Prostate gland (tissue), 2 donors: ENCODE measurements around the gene MOGAT1. TPM values are rescaled to one million over a fixed set of nuclear protein-coding genes. Genes with fewer than 3 reads are reported as not detected.

Source experiments
- DNase-seq: peaks from one replicate; pipeline ENCODE4 v3.0.0-alpha.2; 2019; ENCODE audit warnings: low spot score
- H3K27ac ChIP-seq, 2 donors: fragments of 200-600 bp; sonication (generic); 2 replicates each; pipeline ENCODE4 v1.5.1; 2017 to 2019
- H3K27me3 ChIP-seq: fragments of 200-600 bp; sonication (generic); replicated peaks from 2 replicates; pipeline ENCODE4 v1.5.1; 2019; ENCODE audit not compliant: insufficient read depth
- H3K36me3 ChIP-seq, 2 donors: fragments of 200-600 bp; sonication (generic); 1 replicate in 1 of 2; 2 replicates in 1 of 2; pipeline versions ENCODE4 v1.5.1 to v1.8.1; 2017 to 2019
- H3K4me1 ChIP-seq: fragments of 200-600 bp; sonication (generic); replicated peaks from 2 replicates; pipeline ENCODE4 v1.5.1; 2019
- H3K4me3 ChIP-seq, 2 donors: fragments of 200-600 bp; sonication (generic); 2 replicates each; pipeline ENCODE4 v1.5.1; 2017 to 2019
- H3K9me3 ChIP-seq: fragments of 200-600 bp; sonication (generic); 2 replicates; pipeline ENCODE4 v1.5.1; 2017
- CTCF ChIP-seq, 4 experiments: fragments of 200-600 bp in 2 of 4; fragments of 450-650 bp in 2 of 4; sonication (generic) in 2 of 4; IDR thresholded peaks; 1 replicate in 3 of 4; 2 replicates in 1 of 4; pipeline ENCODE4 v1.5.1; 2016 to 2019; ENCODE audit warnings: antibody characterized with exemption in 4 of 4, mild to moderate bottlenecking in 2 of 4, moderate library complexity in 2 of 4
- POLR2A ChIP-seq: fragments of 450-650 bp; IDR thresholded peaks from one replicate; pipeline ENCODE4 v1.6.1; 2016; ENCODE audit warnings: antibody characterized with exemption, mild to moderate bottlenecking
- POLR2AphosphoS5 ChIP-seq: sonication (generic); formaldehyde crosslinking; IDR thresholded peaks from one replicate; pipeline ENCODE4 v1.6.1; 2017; ENCODE audit warnings: antibody characterized with exemption
- WGBS: methylation state at CpG from one replicate; pipeline ENCODE4 v1.1.5; 2018; 5-methylcytosine and 5-hydroxymethylcytosine counted together
- intact Hi-C: fragments of 100-400 bp; cut with DNase I; formaldehyde crosslinking; loops from one replicate; pipeline ENCODE4 v1.14.2; 2022
- total RNA-seq, 2 donors: library from RNA; depleted of rRNA; stranded (reverse); fragments of >200 nt; gene quantifications; one replicate each; pipeline ENCODE4 v1.1.0, GENCODE V29; 2016

MOGAT1 gene
- total RNA-seq, 2 donors from 2014 or later: not detected

- intact Hi-C loops: no loop called here
- DNase-seq: no peak
- H3K4me1 ChIP-seq: no peaks in the 10 kb centered on the region
- 84% methylated on average over 5 of the region's 5 CpGs for WGBS
- no peaks in the 10 kb centered on the region for H3K9me3 ChIP-seq
- H3K27me3 ChIP-seq: no peaks in the 10 kb centered on the region
- TF ChIP-seq CTCF (IDR thresholded peaks at IDR 0.05) (no peak), POLR2AphosphoS5 (no peak), POLR2A (no peak)
- H3K36me3 ChIP-seq: peaks cover 0 to 11% of the 10 kb centered on the region in 2 donors
- H3K27ac ChIP-seq: no peak overlapping the region
- H3K4me3 ChIP-seq: no peak overlapping the region
Observed at GRCh38 chr2:222627764-222628163, 43.7 kb upstream of the MOGAT1 start.

GRCh38 chr2:222635295-222635694, 36.2 kb upstream of the MOGAT1 start:
- intact Hi-C loops: no loop called here
- no peak for DNase-seq
- H3K27me3 ChIP-seq: no peaks in the 10 kb centered on the region
- WGBS: 90% methylated on average over 1 of the region's 1 CpG
- TF ChIP-seq POLR2A: no peak
- TF ChIP-seq CTCF (IDR thresholded peaks at IDR 0.05): no peak
- TF ChIP-seq POLR2AphosphoS5: no peak
- H3K9me3 ChIP-seq: no peaks in the 10 kb centered on the region
- H3K27ac ChIP-seq: no peak overlapping the region
- H3K36me3 ChIP-seq: peaks cover 0 to 18% of the 10 kb centered on the region in 2 donors
- no peaks in the 10 kb centered on the region for H3K4me1 ChIP-seq
- H3K4me3 ChIP-seq: no peak overlapping the region

- WGBS: 32% methylated on average over 1 of the region's 1 CpG
- no peaks in the 10 kb centered on the region for H3K9me3 ChIP-seq
- intact Hi-C loops: no loop called here
- TF ChIP-seq CTCF (IDR thresholded peaks at IDR 0.05) (no peak), POLR2AphosphoS5 (no peak), POLR2A (no peak)
- H3K36me3 ChIP-seq: peaks cover 0 to 8% of the 10 kb centered on the region in 2 donors
- DNase-seq: no peak
- H3K27ac ChIP-seq: no peak overlapping the region
- no peak overlapping the region for H3K4me3 ChIP-seq
- no peaks in the 10 kb centered on the region for H3K27me3 ChIP-seq
- no peaks in the 10 kb centered on the region for H3K4me1 ChIP-seq
Observed at GRCh38 chr2:222637067-222637466, 34.4 kb upstream of the MOGAT1 start.

GRCh38 chr2:222641336-222641735, 30.1 kb upstream of the MOGAT1 start:
- H3K36me3 ChIP-seq: peaks cover 0 to 6% of the 10 kb centered on the region in 2 donors
- TF ChIP-seq POLR2AphosphoS5: no peak
- TF ChIP-seq CTCF (IDR thresholded peaks at IDR 0.05): no peak
- no peak for TF ChIP-seq POLR2A
- no peaks in the 10 kb centered on the region for H3K4me1 ChIP-seq
- intact Hi-C loops: no loop called here
- H3K9me3 ChIP-seq: no peaks in the 10 kb centered on the region
- H3K27ac ChIP-seq: no peak overlapping the region
- H3K4me3 ChIP-seq: no peak overlapping the region
- DNase-seq: no peak
- no peaks in the 10 kb centered on the region for H3K27me3 ChIP-seq
- WGBS: 84% methylated on average over 2 of the region's 2 CpGs

- 90% methylated on average over 1 of the region's 1 CpG for WGBS
Observed at GRCh38 chr2:222643134-222643533, 28.3 kb upstream of the MOGAT1 start.

More at GRCh38 chr2:222643134-222643533, 28.3 kb upstream of the MOGAT1 start:
- intact Hi-C loops: no loop called here
- Histone ChIP-seq H3K27me3 (no peaks in the 10 kb centered on the region), H3K27ac (no peak overlapping the region), H3K4me1 (no peaks in the 10 kb centered on the region), H3K36me3 (peaks cover 0 to 2% of the 10 kb centered on the region in 2 donors), H3K9me3 (no peaks in the 10 kb centered on the region), H3K4me3 (no peak overlapping the region)
- TF ChIP-seq POLR2AphosphoS5: no peak
- TF ChIP-seq POLR2A: no peak
- TF ChIP-seq CTCF (IDR thresholded peaks at IDR 0.05): no peak
- no peak for DNase-seq
